ENCODE data around the gene EMC9. TPM values are rescaled to one million over a fixed set of nuclear protein-coding genes. Genes with fewer than 3 reads are reported as not detected.
A peak's percentile ranks its signal among the peaks of the same experiment; 100 is the strongest.

Gene EMC9
- polyA plus RNA-seq, 1 of the 3 experiments (the other 2 are of a cell fraction): 19.3 TPM

- TF ChIP-seq GATA2 (CRISPR knock-in tag; IDR thresholded peaks at IDR 0.05) (peak; percentile 60), FOSL2 (IDR thresholded peaks at IDR 0.05; ENCODE audit: borderline replicate concordance, low read depth) (no peak), POLR2AphosphoS5 (IDR thresholded peaks at IDR 0.05; ENCODE audit: low read depth, low read length) (peak; percentile 93), FOXM1 (IDR thresholded peaks at IDR 0.05; ENCODE audit: low read depth) (peak; percentile 37; the same call in 1 of the 2 replicates)
Observed at GRCh38 chr14:24093901-24094840, 47.2 kb downstream of the EMC9 start, which contains the start of gene PCK2 (continued).

- H3K27me3 ChIP-seq (ENCODE audit: insufficient read depth): no peaks in the 10 kb centered on the region
- no peaks in the 10 kb centered on the region for H3K9me2 ChIP-seq
- H4K20me1 ChIP-seq (ENCODE audit: insufficient read depth): no peaks in the 10 kb centered on the region
- H3K36me3 ChIP-seq (replicated peaks in 1 of 2; ENCODE audit: control insufficient read depth in 1 of 2, insufficient read depth in 2 of 2, low read length in 1 of 2): peaks cover 0 to 3% of the 10 kb centered on the region in 2 experiments
- no peak overlapping the region for H2AFZ ChIP-seq (ENCODE audit: low read depth)
- peaks cover 16% of the 10 kb centered on the region for H3K79me2 ChIP-seq (ENCODE audit: insufficient read depth)
- H3K4me1 ChIP-seq (ENCODE audit: control insufficient read depth in 1 of 2, insufficient read depth in 2 of 2, low read depth in 1 of 2, low read length in 1 of 2): peaks cover 12 to 19% of the 10 kb centered on the region in 2 experiments; a peak in 2 of 4 replicates
- H3K9ac ChIP-seq: 0 out of 2 replicates have a peak overlapping the region, but pooled peaks have one; percentile 92
- H3K9me3 ChIP-seq: no peaks in the 10 kb centered on the region
- ChIA-PET CTCF (interaction anchor here (0.9 to 25.4 kb wide), 6 partner anchors 13 to 161 kb away, joined by 3 to 1159 read pairs (median 7); partner anchors contain the start of genes CARMIL3, CPNE6, DCAF11 and IRF9), POLR2A (interaction anchor here (0.6 to 6.2 kb wide), 11 partner anchors 9 to 129 kb away, joined by 3 to 46 read pairs (median 11); partner anchors contain the start of genes CARMIL3, DCAF11, NRL and PSME2)
- WGBS (ENCODE audit: low lambda C conversion rate): 89% methylated on average over 19 of the region's 19 CpGs
- H3K27ac ChIP-seq (ENCODE audit: low read depth in 2 of 2, low read length in 1 of 2): peak overlapping the region; percentile 47 to 70; a peak in 3 of 4 replicates
- peak overlapping the region in 1 of 2 experiments; percentile 80; a peak in 2 of 4 replicates for H3K4me3 ChIP-seq (ENCODE audit: low read depth in 2 of 2, low read length in 1 of 2)
- H3K4me2 ChIP-seq: peak overlapping the region; percentile 100
- DNase-seq: no peak
- peaks cover 3% of the 10 kb centered on the region for H3F3A ChIP-seq (replicated peaks; ENCODE audit: insufficient read depth)
- TF ChIP-seq TCF12 (IDR thresholded peaks at IDR 0.05) (no peak), CHD2 (IDR thresholded peaks at IDR 0.05; ENCODE audit: low read length, partially characterized antibody) (no peak), RCOR1 (IDR thresholded peaks at IDR 0.05; ENCODE audit: low read length) (no peak), EP300 (IDR thresholded peaks at IDR 0.05; ENCODE audit: borderline replicate concordance in 1 of 2, low read depth in 1 of 2, low read length in 1 of 2) (no peak), RXRA (IDR thresholded peaks at IDR 0.05; ENCODE audit: borderline replicate concordance, low read depth) (no peak), FOXJ3 (CRISPR knock-in tag; IDR thresholded peaks at IDR 0.05) (no peak), FOSL2 (IDR thresholded peaks at IDR 0.05; ENCODE audit: borderline replicate concordance, low read depth) (no peak), MEF2A (IDR thresholded peaks at IDR 0.05; ENCODE audit: borderline replicate concordance, low read depth) (no peak)
- TF ChIP-seq, protein P1, sequence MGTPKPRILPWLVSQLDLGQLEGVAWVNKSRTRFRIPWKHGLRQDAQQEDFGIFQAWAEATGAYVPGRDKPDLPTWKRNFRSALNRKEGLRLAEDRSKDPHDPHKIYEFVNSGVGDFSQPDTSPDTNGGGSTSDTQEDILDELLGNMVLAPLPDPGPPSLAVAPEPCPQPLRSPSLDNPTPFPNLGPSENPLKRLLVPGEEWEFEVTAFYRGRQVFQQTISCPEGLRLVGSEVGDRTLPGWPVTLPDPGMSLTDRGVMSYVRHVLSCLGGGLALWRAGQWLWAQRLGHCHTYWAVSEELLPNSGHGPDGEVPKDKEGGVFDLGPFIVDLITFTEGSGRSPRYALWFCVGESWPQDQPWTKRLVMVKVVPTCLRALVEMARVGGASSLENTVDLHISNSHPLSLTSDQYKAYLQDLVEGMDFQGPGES (IDR thresholded peaks at IDR 0.05; ENCODE audit: low read depth, low read length): no peak
- TF ChIP-seq, protein P2, sequence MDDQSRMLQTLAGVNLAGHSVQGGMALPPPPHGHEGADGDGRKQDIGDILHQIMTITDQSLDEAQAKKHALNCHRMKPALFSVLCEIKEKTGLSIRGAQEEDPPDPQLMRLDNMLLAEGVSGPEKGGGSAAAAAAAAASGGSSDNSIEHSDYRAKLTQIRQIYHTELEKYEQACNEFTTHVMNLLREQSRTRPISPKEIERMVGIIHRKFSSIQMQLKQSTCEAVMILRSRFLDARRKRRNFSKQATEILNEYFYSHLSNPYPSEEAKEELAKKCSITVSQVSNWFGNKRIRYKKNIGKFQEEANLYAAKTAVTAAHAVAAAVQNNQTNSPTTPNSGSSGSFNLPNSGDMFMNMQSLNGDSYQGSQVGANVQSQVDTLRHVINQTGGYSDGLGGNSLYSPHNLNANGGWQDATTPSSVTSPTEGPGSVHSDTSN (IDR thresholded peaks at IDR 0.05): no peak
Observed at GRCh38 chr14:24093207-24093900, 48.0 kb downstream of the EMC9 start.
